ENCODE data around the gene CASP1.
A peak's percentile ranks its signal among the peaks of the same experiment; 100 is the strongest.
"Not testable (repeated sequence)": the region's sequence is repeated elsewhere in the genome, so short reads cannot be mapped to it uniquely, and the experiment has no call there.

Gene CASP1

DNA sequence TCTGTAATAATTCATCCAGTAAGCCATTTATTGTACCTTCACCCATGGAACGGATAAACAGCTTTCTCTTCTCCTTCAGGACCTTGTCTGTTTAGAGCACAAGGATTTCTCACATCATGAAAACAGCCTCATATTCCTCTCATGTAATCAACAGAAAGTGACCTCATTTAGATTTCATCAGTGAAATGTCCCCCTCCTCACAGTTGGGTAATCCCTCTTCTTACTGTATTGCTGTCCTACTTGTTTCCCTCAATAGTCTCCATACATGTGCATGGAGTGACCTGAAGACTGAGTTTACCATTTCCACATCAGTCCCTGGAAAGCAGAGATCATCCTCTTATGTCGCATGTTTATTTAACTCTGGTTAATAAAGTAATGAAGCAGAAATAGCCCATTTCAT is 556 bp downstream of the CASP1 start:
- not testable (repeated sequence) for DNase-seq (ENCODE audit: low spot score in 2 of 2); H3K9me3 Mint-ChIP-seq; ATAC-seq (replicated peaks; ENCODE audit: extremely low read depth, poor library complexity, severe bottlenecking); H3K27me3 Mint-ChIP-seq
- Mint-ChIP-seq H3K36me3 (ENCODE audit: insufficient read depth) (peaks cover 26% of the 10 kb centered on the region), H3K4me1 (peaks cover 42% of the 10 kb centered on the region), H3K27ac (ENCODE audit: low read depth) (peak overlapping the region; percentile 91), H3K4me3 (peak overlapping the region; percentile 86)

DNA sequence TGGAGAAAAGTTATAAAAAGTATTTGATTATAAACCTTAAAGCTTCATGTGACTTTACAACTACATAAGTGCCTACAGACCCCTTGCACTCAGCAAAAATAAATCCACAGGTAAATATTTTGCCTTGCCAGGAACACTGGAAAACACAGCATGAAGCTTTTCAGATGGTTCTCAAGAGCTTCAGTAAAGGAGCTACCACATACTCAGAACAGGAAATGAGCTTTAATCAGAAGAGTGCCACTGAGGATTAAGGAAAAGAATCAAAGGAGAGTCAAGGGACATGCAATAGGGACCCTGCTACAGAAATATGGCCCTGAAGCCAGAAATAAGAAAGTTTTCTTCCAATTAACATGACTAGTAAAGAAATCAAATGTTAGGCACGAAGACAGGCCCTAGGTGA is 1.2 kb downstream of the CASP1 start:
- Mint-ChIP-seq H3K4me3 (peak overlapping the region; percentile 86), H3K4me1 (peaks cover 42% of the 10 kb centered on the region), H3K27ac (ENCODE audit: low read depth) (peak overlapping the region; percentile 91), H3K9me3 (no peaks in the 10 kb centered on the region), H3K36me3 (ENCODE audit: insufficient read depth) (peaks cover 32% of the 10 kb centered on the region), H3K27me3 (no peaks in the 10 kb centered on the region)
- DNase-seq (ENCODE audit: low spot score in 2 of 2) (no peak), ATAC-seq (replicated peaks; ENCODE audit: extremely low read depth, poor library complexity, severe bottlenecking) (peak; percentile 37)

DNA sequence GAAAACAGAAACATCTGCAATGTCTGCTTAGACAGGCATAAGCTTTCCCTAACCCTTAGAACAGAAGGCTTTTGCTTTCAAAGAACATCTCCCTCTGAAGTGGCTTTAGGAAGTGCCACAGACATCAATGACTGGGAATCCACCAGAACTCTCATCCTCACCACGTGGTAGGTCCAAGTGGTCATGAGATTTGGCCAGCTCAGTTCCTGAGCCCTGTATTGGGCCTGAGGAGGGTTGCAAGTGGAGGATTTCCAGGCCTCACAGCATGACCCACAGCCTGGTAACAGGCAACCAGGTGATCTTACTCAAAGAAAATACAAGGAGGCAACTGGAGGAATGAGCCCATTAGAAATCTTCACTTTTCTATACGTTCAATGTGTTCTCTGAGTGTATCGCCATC is 1.6 kb downstream of the CASP1 start:
- Mint-ChIP-seq H3K27me3 (no peaks in the 10 kb centered on the region), H3K9me3 (no peaks in the 10 kb centered on the region), H3K4me1 (peaks cover 40% of the 10 kb centered on the region), H3K36me3 (ENCODE audit: insufficient read depth) (peaks cover 35% of the 10 kb centered on the region), H3K4me3 (peak overlapping the region; percentile 86), H3K27ac (ENCODE audit: low read depth) (peak overlapping the region; percentile 91)
- DNase-seq (ENCODE audit: low spot score in 2 of 2) (no peak), ATAC-seq (replicated peaks; ENCODE audit: extremely low read depth, poor library complexity, severe bottlenecking) (no peak)

GRCh38 chr11:105032495-105032894 is 2.4 kb downstream of the CASP1 start:
- Mint-ChIP-seq H3K27me3 (no peaks in the 10 kb centered on the region), H3K36me3 (ENCODE audit: insufficient read depth) (peaks cover 39% of the 10 kb centered on the region), H3K9me3 (no peaks in the 10 kb centered on the region), H3K27ac (ENCODE audit: low read depth) (peak overlapping the region; percentile 91), H3K4me1 (peaks cover 41% of the 10 kb centered on the region), H3K4me3 (peak overlapping the region; percentile 86)
- DNase-seq (ENCODE audit: low spot score in 2 of 2) (no peak), ATAC-seq (replicated peaks; ENCODE audit: extremely low read depth, poor library complexity, severe bottlenecking) (no peak)

DNA sequence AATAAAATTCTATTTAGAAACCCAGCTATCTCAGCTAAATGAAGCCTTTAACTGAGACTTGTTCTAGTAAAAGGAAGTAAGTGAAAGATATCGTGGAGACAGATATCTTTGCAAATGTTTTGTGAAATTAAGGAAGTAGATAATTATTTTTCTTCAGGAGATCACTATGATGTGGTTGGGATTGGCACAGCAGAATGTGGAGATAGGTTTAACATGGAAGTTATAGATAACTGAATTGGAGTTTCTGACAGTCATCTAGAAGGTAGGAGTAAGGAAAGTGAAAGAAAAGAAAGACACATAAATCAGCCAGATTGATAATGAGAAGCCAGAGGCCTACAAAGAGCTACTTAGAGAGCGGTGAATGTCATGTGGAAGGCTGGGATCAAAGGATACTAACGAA is 7.3 kb downstream of the CASP1 start:
- H3K9me3 Mint-ChIP-seq, result no peaks in the 10 kb centered on the region
- peak overlapping the region; percentile 44 for H3K27ac Mint-ChIP-seq (ENCODE audit: low read depth)
- H3K27me3 Mint-ChIP-seq, result no peaks in the 10 kb centered on the region
- DNase-seq (ENCODE audit: low spot score in 2 of 2) (no peak), ATAC-seq (replicated peaks; ENCODE audit: extremely low read depth, poor library complexity, severe bottlenecking) (no peak)
- H3K36me3 Mint-ChIP-seq (ENCODE audit: insufficient read depth), result peaks cover 63% of the 10 kb centered on the region
- peaks cover 21% of the 10 kb centered on the region for H3K4me1 Mint-ChIP-seq
- no peak overlapping the region for H3K4me3 Mint-ChIP-seq

DNA sequence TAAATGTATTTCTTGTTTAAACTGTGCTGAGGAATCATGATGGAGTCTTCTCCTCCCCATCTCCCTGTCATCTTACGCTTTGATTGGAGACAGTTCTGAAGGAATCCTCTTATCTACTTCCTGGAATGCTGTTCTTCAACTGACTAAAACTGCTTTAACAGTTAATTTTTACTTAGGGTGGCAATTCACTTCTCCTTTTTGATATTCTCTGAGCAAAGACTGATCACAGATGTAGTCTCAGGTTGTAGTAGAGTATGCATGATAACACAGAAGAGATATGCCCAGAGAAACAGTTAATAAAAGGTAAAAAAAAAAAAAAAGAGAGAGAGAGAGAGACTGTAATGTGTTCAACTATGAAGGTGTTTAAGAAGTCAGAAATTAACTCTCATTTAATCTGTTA is 10.6 kb downstream of the CASP1 start:
- Mint-ChIP-seq H3K4me1 (peaks cover 15% of the 10 kb centered on the region), H3K27ac (ENCODE audit: low read depth) (peak overlapping the region; percentile 17), H3K27me3 (no peaks in the 10 kb centered on the region), H3K4me3 (no peak overlapping the region), H3K36me3 (ENCODE audit: insufficient read depth) (peaks cover 42% of the 10 kb centered on the region), H3K9me3 (no peaks in the 10 kb centered on the region)
- no peak for DNase-seq (ENCODE audit: low spot score in 2 of 2)
- ATAC-seq (replicated peaks; ENCODE audit: extremely low read depth, poor library complexity, severe bottlenecking), result no peak

- Mint-ChIP-seq H3K4me1 (peaks cover 15% of the 10 kb centered on the region), H3K36me3 (ENCODE audit: insufficient read depth) (peaks cover 32% of the 10 kb centered on the region), H3K9me3 (no peaks in the 10 kb centered on the region), H3K27me3 (no peaks in the 10 kb centered on the region), H3K4me3 (no peak within 1 kb of the TSS), H3K27ac (ENCODE audit: low read depth) (no peak within 1 kb of the TSS)
- DNase-seq (ENCODE audit: low spot score in 2 of 2), result no peak
- ATAC-seq (replicated peaks; ENCODE audit: extremely low read depth, poor library complexity, severe bottlenecking), result no peak
These were observed 11.9 kb downstream of the CASP1 start, which contains the start of gene CASP5 for GRCh38 chr11:105023003-105023402. Gene CASP5 (minus strand): TSS chr11:105023168. CDS start chr11:105023136, 32 bp downstream.

DNA sequence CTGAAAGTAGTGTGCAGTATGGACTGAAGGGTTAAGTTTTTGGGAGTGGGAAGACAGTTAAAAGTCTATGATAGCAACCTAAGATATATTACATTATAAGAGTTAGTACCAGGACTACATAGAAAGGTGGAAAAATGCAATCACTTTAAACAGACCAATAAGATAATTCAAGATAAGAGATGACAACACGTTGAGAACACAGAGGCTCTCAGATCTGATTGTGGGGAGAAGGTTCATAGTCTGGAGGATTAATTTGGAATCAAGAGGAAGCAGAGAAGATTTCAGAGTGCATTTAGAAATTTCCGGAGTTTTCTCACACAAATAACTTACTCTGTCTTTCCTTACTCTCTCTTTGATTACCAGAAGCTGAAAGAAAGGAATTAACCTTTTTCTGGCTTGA is 12.4 kb downstream of the CASP1 start:
- DNase-seq (ENCODE audit: low spot score in 2 of 2) (no peak), ATAC-seq (replicated peaks; ENCODE audit: extremely low read depth, poor library complexity, severe bottlenecking) (no peak)
- Mint-ChIP-seq H3K36me3 (ENCODE audit: insufficient read depth) (peaks cover 27% of the 10 kb centered on the region), H3K4me1 (peaks cover 10% of the 10 kb centered on the region), H3K9me3 (no peaks in the 10 kb centered on the region), H3K27ac (ENCODE audit: low read depth) (no peak overlapping the region), H3K4me3 (no peak overlapping the region), H3K27me3 (no peaks in the 10 kb centered on the region)

- Mint-ChIP-seq H3K9me3 (no peaks in the 10 kb centered on the region), H3K4me1 (no peaks in the 10 kb centered on the region), H3K4me3 (no peak overlapping the region), H3K36me3 (ENCODE audit: insufficient read depth) (no peaks in the 10 kb centered on the region), H3K27me3 (no peaks in the 10 kb centered on the region), H3K27ac (ENCODE audit: low read depth) (no peak overlapping the region)
- DNase-seq (ENCODE audit: low spot score in 2 of 2) (no peak), ATAC-seq (replicated peaks; ENCODE audit: extremely low read depth, poor library complexity, severe bottlenecking) (no peak)
These were observed 27.5 kb downstream of the CASP1 start for GRCh38 chr11:105007463-105007862.

- DNase-seq (ENCODE audit: low spot score in 2 of 2) (no peak), ATAC-seq (replicated peaks; ENCODE audit: extremely low read depth, poor library complexity, severe bottlenecking) (no peak)
- H3K27ac Mint-ChIP-seq (ENCODE audit: low read depth), result no peak overlapping the region
- no peaks in the 10 kb centered on the region for H3K27me3 Mint-ChIP-seq
- peaks cover 8% of the 10 kb centered on the region for H3K4me1 Mint-ChIP-seq
- no peaks in the 10 kb centered on the region for H3K9me3 Mint-ChIP-seq
- H3K36me3 Mint-ChIP-seq (ENCODE audit: insufficient read depth), result no peaks in the 10 kb centered on the region
- no peak overlapping the region for H3K4me3 Mint-ChIP-seq
These were observed 29.5 kb downstream of the CASP1 start for GRCh38 chr11:105005451-105005845.

- H3K36me3 Mint-ChIP-seq (ENCODE audit: insufficient read depth), result no peaks in the 10 kb centered on the region
- DNase-seq (ENCODE audit: low spot score in 2 of 2), result no peak
- H3K27ac Mint-ChIP-seq (ENCODE audit: low read depth), result no peak overlapping the region
- no peaks in the 10 kb centered on the region for H3K27me3 Mint-ChIP-seq
- no peak for ATAC-seq (replicated peaks; ENCODE audit: extremely low read depth, poor library complexity, severe bottlenecking)
- no peak overlapping the region for H3K4me3 Mint-ChIP-seq
- no peaks in the 10 kb centered on the region for H3K9me3 Mint-ChIP-seq
- H3K4me1 Mint-ChIP-seq, result peaks cover 9% of the 10 kb centered on the region
These were observed 30.9 kb downstream of the CASP1 start for GRCh38 chr11:105004021-105004420.

- Mint-ChIP-seq H3K36me3 (ENCODE audit: insufficient read depth) (no peaks in the 10 kb centered on the region), H3K27me3 (no peaks in the 10 kb centered on the region), H3K4me3 (no peak overlapping the region), H3K9me3 (no peaks in the 10 kb centered on the region), H3K27ac (ENCODE audit: low read depth) (no peak overlapping the region), H3K4me1 (peaks cover 9% of the 10 kb centered on the region)
- no peak for DNase-seq (ENCODE audit: low spot score in 2 of 2)
- no peak for ATAC-seq (replicated peaks; ENCODE audit: extremely low read depth, poor library complexity, severe bottlenecking)
These were observed 31.8 kb downstream of the CASP1 start for GRCh38 chr11:105003151-105003550.

DNA sequence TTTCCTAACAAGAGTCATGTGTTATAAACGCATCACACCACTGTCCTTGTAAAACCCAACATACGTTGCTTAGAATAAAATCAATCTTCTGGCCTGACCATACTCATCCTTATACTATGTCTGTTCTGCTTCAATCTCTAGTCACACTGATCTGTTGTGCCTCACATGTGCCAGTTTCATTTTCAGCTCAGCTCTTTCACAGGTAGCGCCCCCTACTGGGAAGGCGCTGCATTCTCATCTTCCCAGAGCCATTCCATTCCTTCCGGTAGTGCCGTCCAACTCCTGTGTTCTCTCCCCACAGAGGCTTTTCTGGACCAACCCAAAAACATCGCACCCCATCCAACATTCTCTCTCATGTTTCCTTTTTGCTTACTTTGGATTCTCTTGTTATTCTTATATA is 34.1 kb downstream of the CASP1 start:
- Mint-ChIP-seq H3K4me1 (peaks cover 9% of the 10 kb centered on the region), H3K36me3 (ENCODE audit: insufficient read depth) (no peaks in the 10 kb centered on the region), H3K9me3 (no peaks in the 10 kb centered on the region), H3K27ac (ENCODE audit: low read depth) (no peak overlapping the region), H3K27me3 (no peaks in the 10 kb centered on the region), H3K4me3 (no peak overlapping the region)
- peak; percentile 39 to 41 for DNase-seq (ENCODE audit: low spot score in 2 of 2)
- ATAC-seq (replicated peaks; ENCODE audit: extremely low read depth, poor library complexity, severe bottlenecking), result peak; percentile 84

GRCh38 chr11:105000167-105000566 is 34.8 kb downstream of the CASP1 start:
- Mint-ChIP-seq H3K36me3 (ENCODE audit: insufficient read depth) (no peaks in the 10 kb centered on the region), H3K9me3 (no peaks in the 10 kb centered on the region), H3K4me3 (no peak overlapping the region), H3K27me3 (no peaks in the 10 kb centered on the region), H3K27ac (ENCODE audit: low read depth) (no peak overlapping the region), H3K4me1 (peaks cover 9% of the 10 kb centered on the region)
- ATAC-seq (replicated peaks; ENCODE audit: extremely low read depth, poor library complexity, severe bottlenecking) (peak; percentile 31), DNase-seq (ENCODE audit: low spot score in 2 of 2) (no peak)
